GM21786 (cell line): ENCODE data around the gene CCDC187.
"Not testable (repeated sequence)": the region's sequence is repeated elsewhere in the genome, so short reads cannot be mapped to it uniquely, and the experiment has no call there.

Source experiments
- ATAC-seq: cut with Tn5 transposase; IDR thresholded peaks from one replicate; pipeline ENCODE4 v1.9.1; 2021; ENCODE audit not compliant: unreplicated experiment

The CCDC187 gene

DNA sequence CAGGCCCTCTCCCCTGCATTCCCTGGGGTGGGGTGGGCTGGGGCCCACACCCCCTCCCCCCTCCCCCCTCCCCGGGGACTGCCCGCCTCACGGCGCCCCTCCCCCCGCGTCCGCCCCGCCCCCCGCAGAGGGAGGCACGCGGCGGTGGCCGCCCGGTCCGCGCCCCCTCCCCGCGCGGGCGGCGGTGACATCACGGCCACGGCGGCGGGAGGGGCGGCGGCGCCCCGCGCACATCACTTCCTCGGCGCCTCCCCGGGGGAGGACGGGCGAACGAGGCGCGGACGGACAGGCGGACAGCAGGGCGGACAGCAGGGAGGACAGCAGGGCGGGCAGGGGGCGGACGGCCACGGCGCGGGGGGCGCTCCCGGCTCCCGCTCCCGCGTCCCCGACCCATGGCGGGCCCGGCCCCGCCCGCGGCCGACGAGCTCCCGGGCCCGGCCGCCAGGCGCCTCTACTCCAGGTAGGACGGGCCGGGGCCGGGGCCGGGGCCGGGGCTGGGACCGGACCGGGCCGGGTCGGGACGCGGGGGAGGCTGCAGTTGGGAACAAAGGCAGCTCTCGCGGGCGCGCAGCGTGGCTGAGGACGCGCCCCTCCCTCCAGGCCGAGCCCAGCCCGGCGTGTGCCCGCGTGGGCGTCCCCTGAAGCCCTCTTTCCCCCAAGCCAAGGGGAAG, 23.5 kb upstream of the CCDC187 start, which contains the start of gene GPSM1:
Gene GPSM1 (plus strand): TSS at position 236 of the 671 bp plus-strand sequence. CDS start 157 bp downstream, at position 393.
- no peak for ATAC-seq

DNA sequence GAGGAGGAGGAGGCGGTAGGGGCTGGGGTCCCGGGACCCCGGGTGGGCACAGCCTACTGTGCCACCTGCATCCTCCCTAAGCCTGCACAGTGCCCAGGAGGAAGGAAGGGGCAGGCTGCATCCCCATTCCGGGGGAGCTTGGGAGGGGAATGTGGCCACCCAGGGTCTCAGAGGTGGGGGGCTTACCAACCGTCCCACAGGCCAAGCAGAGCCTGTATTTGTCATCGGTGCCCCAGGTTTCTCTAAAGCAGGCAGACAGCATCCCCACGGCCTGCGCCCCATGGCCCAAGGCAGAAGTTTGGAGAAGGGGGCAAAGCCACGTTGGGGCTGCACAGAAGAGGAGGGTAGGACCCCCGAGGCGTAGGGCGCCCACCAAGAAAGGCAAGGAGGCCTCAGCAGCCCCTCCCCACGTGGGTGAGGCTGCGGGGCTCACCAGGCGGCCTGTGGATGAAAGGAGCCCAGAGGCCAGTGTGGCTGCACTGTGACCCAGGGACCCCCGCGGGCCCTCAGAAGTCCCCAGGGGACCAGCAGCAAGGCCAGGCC, 22.9 kb upstream of the CCDC187 start:
- no peak for ATAC-seq

DNA sequence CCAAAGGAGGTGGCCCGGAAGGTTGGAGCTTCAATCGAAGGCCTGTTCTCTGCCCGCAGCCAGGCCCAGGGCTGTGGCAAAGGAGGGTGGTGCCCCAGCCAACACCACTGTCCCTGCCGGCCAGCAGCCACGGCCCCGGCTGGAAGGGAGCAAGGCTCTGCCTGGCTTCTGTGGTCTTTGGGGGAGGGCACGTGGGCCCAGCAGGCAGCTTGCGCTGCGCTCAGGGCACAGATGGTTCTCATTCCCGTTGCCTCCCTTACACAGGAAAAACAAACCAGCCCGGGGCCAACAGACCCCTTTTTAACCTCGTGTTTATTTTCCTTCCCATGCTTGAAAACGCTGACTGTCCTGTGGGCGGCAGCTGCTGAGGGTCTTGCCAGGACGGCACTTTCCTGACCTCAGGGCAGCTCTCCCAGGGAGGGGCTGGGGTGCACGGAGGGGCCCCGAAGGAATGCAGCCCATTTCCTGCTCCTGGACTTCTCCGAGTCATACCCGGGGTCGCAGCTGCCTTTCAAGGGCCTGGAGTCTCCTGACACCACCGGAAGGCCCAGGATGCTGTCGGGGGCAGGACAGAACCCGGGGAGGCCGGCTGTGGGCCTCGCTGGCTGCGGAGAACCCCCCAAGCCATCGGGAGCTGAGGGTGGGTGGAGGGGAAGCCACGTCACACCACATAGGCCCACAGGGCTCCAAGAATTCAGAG, 22.3 kb upstream of the CCDC187 start:
- ATAC-seq = no peak

DNA sequence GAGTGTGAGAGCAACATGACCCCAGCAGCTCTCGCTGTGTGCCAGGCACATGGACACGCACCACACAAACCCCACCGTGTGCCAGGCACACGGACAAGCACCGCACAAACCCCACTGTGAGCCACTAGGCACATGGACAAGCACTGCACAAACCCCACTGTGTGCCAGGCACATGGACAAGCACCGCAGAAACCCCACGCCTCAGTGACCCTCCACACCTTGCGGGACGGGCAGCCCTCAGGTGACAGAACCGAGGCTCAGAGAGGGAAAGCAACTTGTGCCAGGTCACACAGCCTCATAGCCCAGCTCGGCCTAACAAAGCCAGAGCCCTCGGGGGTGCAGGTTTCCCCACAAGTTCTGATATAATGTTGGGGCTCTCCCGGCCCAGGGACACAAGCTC, 21.5 kb upstream of the CCDC187 start:
- ATAC-seq = no peak

DNA sequence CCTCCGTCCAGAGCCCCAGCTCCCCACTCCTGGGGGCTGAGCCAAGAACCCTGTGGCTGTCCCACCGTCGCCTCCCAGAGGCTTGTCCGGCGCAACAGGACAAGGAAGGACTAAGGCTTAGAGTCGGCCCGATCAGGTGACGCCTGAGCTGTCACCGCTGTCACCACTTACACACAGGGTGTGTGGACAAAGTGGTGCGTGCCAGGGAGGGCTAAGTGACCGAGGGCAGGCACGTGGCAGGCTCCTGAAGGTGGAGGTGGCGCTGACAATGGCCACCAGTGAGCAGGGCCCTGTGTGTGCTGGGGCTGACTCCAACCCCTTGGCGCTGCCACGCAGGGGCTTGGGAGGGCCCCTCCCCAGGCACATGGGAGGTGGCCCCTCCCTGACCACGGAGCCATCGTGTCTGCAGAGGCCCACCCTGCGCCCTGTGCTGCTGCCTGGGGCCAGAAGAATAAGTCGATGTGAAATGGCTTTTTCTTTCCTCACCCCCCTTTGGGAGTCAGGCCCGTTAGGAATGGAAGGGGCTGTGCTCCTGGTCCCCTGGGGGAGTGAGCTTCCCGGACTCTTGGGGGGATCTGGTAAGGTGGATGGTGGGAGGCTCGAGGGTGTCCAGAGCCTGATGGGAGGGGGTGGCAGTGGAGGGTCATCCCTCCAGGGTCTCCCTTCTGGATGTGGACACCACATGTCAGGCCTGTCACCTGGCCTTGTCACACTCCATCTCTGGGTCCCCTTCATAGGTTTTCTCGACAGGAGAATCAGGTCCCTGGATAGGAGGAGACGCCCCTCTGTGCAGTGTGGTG, 20.8 kb upstream of the CCDC187 start:
- ATAC-seq = no peak

DNA sequence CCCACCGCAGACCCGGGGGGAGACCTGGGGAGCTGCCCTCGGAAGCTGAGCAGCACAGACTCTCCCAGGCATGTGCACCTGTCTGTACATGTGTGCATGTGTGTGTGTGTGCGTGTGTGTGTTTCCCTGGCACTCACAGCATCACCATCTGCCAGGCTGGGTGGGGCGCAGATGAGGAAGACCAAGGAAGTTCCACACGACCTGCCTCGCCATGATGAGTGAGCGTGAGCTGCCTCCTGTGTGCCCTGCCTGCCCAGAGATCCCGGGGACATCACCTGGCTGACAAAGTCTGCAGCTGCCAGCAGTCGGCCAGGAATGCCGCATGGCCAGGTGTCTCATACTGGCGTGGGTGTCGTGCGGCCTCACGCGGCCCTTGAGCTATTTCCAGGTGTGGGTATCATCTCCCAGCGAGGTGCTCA, 19.5 kb upstream of the CCDC187 start:
- no peak for ATAC-seq

DNA sequence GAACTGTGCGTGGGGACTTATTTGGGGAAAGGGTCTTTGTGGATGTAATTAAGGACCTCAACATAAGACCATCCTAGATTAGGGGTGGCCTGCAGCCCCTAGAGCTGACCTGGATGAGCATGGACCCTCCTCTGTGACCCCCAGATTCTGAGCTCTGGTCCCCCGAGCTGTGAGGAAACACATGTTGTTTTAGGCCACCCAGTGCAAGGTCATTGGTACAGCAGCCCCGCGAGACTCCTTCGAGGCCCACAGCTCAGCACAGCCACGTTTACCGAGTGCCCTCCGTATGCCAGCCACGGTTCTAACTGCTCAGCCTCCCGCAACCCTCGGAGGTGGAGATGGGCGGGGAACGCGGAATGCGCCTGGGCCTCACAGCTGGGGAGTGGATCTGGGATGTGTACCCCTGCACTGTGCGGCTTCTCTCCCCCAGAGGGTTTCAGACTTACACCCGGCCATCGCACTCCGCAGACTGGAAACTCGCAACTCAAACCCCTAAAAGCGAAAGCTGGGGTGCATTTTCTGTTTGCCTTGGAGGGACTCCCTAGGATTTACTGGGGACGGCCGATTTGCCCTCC, 18.9 kb upstream of the CCDC187 start:
- no peak for ATAC-seq

DNA sequence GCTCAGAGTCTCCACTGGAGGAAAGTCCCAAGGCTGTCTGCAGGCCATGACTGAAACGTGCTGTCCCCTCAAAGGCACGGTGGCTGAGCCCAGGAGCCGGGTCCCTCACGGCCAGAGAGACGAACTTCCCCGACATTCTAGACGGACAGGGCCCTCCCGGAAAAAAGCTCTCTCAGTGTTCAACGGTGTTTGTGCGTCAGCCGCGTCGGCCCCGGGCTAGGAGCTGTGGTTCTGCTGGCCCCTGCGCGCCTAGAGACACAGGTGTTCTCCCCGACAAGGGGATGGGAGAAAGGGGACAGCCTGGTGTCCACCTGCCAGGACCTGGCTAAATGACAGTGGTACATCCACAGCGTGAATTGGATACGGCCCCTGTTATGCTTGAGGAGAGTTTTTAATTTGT, 17.7 kb upstream of the CCDC187 start:
- ATAC-seq = no peak

DNA sequence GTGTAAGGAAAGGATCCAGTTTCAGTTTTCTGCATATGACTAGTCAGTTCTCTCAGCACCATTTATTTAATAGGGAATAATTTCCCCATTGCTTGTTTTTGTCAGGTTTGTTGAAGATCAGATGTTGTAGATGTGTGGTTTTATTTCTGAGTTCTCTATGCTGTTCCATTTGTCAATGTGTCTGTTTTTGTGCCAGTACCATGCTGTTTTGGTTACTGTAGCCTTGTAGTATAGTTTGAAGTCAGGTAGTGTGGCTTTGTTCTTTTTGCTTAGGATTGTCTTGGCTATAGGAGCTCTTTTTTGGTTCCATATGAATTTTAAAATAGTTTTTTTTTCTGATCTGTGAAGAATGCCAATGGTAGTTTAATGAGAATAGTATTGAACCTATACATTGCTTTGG, 17.1 kb upstream of the CCDC187 start:
- ATAC-seq = not testable (repeated sequence)

DNA sequence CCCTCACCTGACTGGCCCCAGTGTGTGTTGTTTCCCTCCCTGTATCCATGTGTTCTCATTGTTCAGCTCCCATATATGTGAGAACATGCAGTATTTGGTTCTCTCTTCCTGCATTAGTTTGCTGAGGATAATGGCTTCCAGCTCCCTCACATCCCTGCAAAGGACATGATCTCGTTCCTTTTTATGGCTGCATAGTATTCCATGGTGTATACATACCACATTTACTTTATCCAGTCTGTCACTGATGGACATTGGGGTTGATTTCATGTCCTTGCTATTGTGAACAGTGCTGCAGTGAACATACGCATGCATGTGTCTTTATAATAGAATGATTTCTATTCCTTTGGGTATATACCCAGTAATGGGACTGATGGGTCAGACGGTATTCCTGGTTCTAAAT, 16.1 kb upstream of the CCDC187 start:
- not testable (repeated sequence) for ATAC-seq

DNA sequence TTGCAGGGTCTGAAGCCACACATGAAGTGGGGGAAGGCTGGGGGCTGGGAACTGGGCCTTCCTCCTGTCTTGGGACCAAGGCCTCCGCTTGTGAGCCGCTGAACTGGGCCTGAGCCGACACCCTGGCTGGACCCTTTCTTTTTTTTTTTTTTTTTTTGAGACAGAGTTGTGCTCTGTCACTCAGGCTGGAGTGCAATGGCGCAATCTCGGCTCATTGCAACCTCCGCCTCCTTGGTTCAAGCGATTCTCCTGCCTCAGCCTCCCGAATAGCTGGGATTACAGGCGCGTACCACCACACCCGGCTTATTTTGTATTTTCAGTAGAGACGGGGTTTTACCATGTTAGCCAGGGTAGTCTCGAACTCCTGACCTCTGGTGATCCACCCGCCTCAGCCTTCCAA, 15.3 kb upstream of the CCDC187 start:
- ATAC-seq = not testable (repeated sequence)

DNA sequence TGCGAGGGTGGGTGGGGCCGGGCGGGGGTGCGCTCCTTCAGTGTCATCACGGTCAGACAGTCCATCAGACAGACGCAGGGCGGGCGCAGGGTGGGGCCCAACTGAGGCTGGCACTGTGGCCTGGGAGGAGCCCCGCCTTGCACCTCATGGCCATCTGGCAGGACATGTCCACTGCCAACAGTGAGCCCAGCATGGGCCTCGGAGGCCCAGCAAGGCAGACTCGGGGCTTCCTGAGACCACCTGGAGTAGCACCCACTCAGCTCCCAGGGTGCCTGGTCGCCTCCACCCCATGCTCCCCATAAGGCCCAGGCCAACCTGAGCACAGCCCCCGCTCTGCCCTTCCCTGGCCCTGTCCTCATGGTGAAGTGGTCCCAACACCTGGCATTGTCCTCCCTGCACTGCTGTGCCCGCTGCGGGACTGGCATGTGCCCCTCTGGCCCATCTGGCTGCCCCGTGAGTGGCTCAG, 14.9 kb upstream of the CCDC187 start:
- no peak for ATAC-seq

DNA sequence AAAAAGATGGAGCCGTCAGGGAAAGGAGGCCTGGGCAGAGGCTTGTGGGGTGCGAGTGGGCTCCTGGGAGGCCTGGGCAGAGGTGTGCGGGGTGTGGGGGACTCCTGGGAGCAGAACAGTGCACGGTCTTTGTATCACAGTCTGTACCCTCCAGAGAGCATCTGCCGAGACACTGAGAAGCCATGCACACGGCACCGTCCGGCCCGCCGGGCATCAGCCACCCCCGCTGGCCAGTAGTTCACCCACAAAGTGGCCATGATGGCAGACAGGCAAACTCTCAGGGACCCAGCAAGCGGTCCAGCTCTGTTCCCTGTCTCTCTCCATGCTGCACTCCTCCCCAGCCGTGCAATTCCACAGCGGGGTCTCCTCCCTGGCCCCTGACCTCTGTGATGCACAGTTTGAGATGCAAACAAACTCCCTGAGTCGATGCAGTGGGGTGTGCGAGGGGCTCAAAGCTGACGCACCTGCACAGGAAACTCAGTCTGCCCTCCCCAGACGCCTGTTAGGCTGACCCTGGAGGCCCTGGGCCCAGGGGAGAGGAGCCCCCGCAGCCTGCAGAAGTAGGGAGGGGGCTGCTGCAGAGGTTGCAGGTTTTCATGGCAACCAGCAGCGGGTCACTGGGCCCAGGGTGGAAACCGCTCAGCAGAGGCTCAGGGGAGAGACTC, 14.3 kb upstream of the CCDC187 start:
- no peak for ATAC-seq

DNA sequence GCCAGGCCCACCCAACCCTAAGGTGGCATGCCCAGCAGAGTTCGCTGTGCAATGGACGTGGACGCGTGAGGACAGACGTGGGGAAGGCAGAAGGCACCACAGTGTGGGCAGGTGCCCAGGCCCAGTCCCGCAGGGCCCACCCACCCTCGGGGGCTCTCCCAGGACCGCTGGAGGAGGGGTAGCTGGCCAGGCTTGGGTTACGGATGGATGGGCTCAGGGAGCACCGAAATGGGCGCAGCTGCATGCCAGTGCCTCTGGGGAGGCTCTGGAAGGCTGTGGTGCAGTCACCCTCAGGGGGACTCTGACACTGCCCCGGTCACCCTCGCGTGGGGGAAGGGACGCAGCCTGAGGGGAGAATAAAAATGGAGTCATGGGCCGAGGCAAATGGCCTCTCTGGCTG, 13.8 kb upstream of the CCDC187 start:
- no peak for ATAC-seq

DNA sequence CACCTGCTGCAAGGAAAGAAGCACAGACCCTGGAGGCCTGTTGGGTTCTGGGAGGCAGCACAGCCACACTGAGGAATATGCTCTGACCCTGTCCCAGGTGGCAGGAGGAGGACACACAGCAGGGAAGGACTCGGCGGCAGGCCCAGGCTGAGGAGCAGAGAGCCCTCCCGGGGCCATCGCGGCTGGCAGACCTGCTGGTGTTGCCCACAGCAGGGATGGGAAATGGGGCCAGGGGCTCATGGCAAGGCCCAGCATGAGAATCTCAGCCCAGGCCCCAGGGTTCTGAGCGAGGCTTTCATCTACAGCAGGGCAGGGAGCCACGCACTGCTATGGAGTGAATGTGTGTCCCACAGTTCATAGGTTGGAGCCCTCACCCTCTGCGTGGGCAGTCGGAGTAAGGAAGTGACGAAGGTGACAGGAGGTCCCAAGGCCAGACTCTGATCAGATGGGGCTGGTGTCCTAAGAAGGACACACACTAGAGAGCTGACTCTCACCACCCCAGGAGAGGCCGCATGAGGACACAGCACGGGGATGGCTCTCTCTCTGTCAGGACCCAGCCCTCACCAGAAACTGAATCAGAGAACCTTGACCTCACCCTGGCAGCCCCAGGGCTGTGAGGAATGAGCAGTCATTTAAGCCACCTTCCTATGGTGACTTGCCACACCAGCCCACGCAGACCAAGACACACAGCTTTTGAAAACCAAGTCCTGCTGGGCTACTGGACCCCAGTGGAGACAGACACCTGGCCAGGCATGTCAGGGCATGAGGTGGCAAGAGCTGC, 13.2 kb upstream of the CCDC187 start:
- no peak for ATAC-seq

DNA sequence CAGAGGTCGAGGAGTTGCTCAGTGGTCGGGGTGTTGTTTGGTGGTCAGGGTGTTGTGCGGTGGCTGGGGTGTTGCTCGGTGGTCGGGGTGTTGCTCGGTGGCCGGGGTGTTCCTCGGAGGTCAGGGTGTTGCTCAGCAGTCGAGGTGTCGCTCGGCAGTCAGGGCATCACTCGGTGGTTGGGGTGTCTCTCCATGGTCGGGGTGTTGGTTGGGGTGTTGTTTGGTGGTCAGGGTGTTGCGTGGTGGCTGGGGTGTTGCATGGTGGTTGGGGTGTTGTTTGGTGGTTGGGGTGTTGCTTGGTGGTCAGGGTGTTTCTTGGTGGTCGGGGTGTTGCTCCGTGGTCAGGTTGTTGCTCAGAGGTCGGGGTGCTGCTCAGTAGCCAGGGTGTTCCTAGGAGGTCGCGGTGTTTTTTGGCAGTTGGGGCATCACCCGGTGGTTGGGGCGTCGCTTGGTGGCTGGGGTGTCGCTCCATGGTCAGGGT, 12.4 kb upstream of the CCDC187 start:
- no peak for ATAC-seq

DNA sequence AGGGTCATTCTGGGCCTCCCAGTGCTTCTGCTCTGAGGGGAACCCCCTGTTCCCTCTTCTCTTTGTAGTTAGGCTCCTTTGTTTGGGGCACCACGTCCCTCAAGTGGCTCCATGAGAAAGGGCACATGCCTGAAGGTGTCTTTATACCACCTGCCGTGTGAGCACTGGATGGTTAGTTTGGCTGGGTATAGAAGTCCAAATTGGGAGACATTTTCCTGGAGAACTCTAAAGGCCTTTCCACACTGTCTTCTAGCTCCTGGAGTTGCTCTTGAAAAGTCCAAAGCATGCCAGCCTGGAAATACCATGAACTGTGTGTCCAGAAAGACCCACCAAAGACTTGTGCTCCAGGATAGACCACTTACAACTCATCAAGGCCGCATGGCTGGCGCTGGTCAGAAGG, 11.1 kb upstream of the CCDC187 start:
- no peak for ATAC-seq

DNA sequence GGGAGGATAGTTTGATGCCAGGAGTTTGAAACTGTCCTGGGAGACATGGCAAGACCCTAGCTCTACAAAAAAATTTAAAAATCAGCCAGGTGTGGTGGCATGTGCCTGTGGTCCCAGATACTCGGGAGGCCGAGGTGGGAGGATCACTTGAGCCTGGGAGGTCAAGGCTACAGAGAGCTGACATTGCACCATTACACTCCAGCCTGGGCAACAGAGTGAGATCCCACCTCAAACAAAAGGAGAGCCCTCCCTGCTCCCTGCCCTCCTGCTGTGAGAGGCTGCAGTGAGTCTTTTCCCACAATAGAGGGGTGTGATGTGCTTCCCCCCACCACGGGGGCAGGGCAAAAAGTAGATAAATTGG, 10.1 kb upstream of the CCDC187 start:
- no peak for ATAC-seq

DNA sequence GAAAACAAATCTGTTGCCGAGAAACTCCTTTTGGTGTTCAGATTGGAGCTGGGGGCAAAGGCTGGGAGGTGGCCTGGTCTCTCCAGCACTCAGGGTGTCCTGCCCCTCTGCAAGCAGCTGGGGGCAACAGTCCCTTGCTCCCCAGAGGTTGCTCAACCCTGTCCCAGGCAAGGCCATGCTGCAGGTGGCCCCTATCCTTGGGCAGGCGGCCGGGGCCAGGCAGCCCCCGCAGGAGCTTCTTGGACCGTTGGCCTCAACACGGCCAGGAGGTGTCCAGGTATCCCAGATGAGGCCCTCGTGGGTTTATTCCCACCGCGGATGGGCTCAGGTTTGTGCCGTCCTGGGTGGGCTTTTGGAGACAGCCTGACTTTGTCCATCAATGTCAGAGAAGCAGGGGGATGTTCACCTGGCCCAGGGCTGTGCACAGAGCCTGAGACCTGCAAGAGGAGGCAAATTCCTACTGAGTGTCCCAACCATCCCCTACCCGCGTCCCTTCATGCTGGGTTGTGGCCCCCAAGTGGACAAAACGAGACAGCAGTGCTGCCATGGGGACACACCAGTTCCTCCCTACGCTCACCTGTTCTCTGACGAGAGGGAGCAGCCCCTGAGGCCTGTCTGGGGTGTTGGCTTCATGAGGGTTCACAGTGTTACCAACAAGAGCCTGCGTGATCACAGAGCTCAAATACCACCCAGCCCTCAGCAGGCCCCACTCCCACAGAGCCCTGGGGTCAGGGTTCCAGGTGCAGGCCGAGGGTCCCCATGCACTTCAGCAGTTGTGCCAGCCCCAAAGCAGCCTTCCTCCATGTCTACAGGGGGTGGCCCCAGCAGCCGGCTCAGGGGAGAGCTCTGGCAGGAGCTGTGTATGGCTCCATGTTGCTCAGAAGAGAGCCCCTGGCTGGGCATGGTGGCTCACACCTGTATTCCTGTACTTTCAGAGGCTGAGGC, 9.5 kb upstream of the CCDC187 start:
- ATAC-seq = no peak
